MCF 10A (cell line): ENCODE measurements around the gene GAN. TPM values are rescaled to one million over a fixed set of nuclear protein-coding genes. Genes with fewer than 3 reads are reported as not detected.
A peak's percentile ranks its signal among the peaks of the same experiment; 100 is the strongest.

Experiments
- BruUV-seq: library from RNA; stranded (reverse); fragments of 400-500 nt; replicated peaks from 2 replicates; lab custom pipeline; 2021; lab: Mats Ljungman, UMichigan
- CTCF ChIA-PET: fragments of 300-600 bp; sonication (Branson Sonifier 250); formaldehyde crosslinking; extraction: SDS; loops from one replicate; lab custom pipeline; 2021; ENCODE audit warnings: antibody characterized with exemption, inconsistent platforms; lab: Yijun Ruan, JAX
- POLR2A ChIA-PET: fragments of 300-600, 350-650 bp; sonication (Branson Sonifier 250); formaldehyde crosslinking; extraction: SDS; loops from one replicate; lab custom pipeline; 2020; ENCODE audit warnings: antibody characterized with exemption, inconsistent platforms; lab: Yijun Ruan, JAX
- DNase-seq: peaks from one replicate; pipeline ENCODE4 v3.0.0-alpha.2; 2018; ENCODE audit not compliant: unreplicated experiment
- H3K27ac Mint-ChIP-seq: one replicate; pipeline ENCODE4 v1.8.0; 2022; ENCODE audit warnings: mild to moderate bottlenecking, low read depth, mixed read lengths; ENCODE audit not compliant: unreplicated experiment
- H3K27me3 Mint-ChIP-seq: one replicate; pipeline ENCODE4 v1.8.0; 2022; ENCODE audit warnings: mixed read lengths; ENCODE audit not compliant: insufficient read depth, unreplicated experiment
- H3K36me3 Mint-ChIP-seq: one replicate; pipeline ENCODE4 v1.8.0; 2022; ENCODE audit warnings: mild to moderate bottlenecking, moderate library complexity, mixed read lengths; ENCODE audit not compliant: insufficient read depth, unreplicated experiment
- H3K4me1 Mint-ChIP-seq: one replicate; pipeline ENCODE4 v1.8.0; 2022; ENCODE audit warnings: mixed read lengths; ENCODE audit not compliant: insufficient read depth, unreplicated experiment
- H3K4me3 Mint-ChIP-seq: one replicate; pipeline ENCODE4 v1.8.0; 2022; ENCODE audit warnings: mild to moderate bottlenecking, moderate library complexity, mixed read lengths; ENCODE audit not compliant: unreplicated experiment
- H3K9me3 Mint-ChIP-seq: one replicate; pipeline ENCODE4 v1.8.0; 2022; ENCODE audit warnings: mixed read lengths; ENCODE audit not compliant: unreplicated experiment
- CTCF ChIP-seq: fragments of 200-600 bp; IDR thresholded peaks from one replicate; pipeline ENCODE4 v1.8.0; 2022; ENCODE audit warnings: antibody characterized with exemption, mild to moderate bottlenecking; ENCODE audit not compliant: unreplicated experiment
- intact Hi-C: fragments of 100-400 bp; cut with micrococcal nuclease; formaldehyde crosslinking; loops from 2 replicates; pipeline ENCODE4 v1.14.1; 2022
- total RNA-seq: library from RNA; stranded (reverse); gene quantifications from 2 replicates; pipeline ENCODE4 v1.2.3, GENCODE V29; 2022

GAN gene
- total RNA-seq, 1 experiment from 2014 or later: 12.4 TPM

- Mint-ChIP-seq H3K36me3 (peaks cover 74% of the 10 kb centered on the region), H3K27ac (no peak overlapping the region), H3K27me3 (no peaks in the 10 kb centered on the region), H3K4me1 (no peaks in the 10 kb centered on the region), H3K4me3 (no peak overlapping the region), H3K9me3 (no peaks in the 10 kb centered on the region)
- intact Hi-C loops: loop anchor here (1.0 to 10.0 kb wide), 5 partner anchors 103 to 508 kb away; no protein-coding TSS in a partner anchor
- DNase-seq: peak; percentile 60
- ChIA-PET POLR2A (interaction anchor here (1.4 kb wide), 1 partner anchor 52 kb away, joined by 3 read pairs; the partner anchor contains the start of gene GAN), CTCF (interaction anchor here (0.6 to 2.8 kb wide), 34 partner anchors 8 to 1988 kb away, joined by 3 to 16 read pairs (median 4); no protein-coding TSS in a partner anchor)
- no TSS peak for BruUV-seq
- TF ChIP-seq CTCF: peak; percentile 57
Measured at GRCh38 chr16:81366316-81366932, 51.7 kb downstream of the GAN start.

GRCh38 chr16:81367821-81368220 lies 53.1 kb downstream of the GAN start:
- H3K9me3 Mint-ChIP-seq: no peaks in the 10 kb centered on the region
- H3K27me3 Mint-ChIP-seq: no peaks in the 10 kb centered on the region
- H3K4me3 Mint-ChIP-seq: no peak overlapping the region
- no peak overlapping the region for H3K27ac Mint-ChIP-seq
- TF ChIP-seq CTCF: no peak
- no peaks in the 10 kb centered on the region for H3K4me1 Mint-ChIP-seq
- DNase-seq: no peak
- ChIA-PET CTCF (interaction anchor here (0.5 to 2.8 kb wide), 14 partner anchors 9 to 1037 kb away, joined by 3 to 10 read pairs (median 4); no protein-coding TSS in a partner anchor), POLR2A (no interaction called here)
- peaks cover 72% of the 10 kb centered on the region for H3K36me3 Mint-ChIP-seq
- BruUV-seq: no TSS peak
- intact Hi-C loops: loop anchor here (10.0 kb wide), 2 partner anchors 163 to 507 kb away; no protein-coding TSS in a partner anchor

DNA sequence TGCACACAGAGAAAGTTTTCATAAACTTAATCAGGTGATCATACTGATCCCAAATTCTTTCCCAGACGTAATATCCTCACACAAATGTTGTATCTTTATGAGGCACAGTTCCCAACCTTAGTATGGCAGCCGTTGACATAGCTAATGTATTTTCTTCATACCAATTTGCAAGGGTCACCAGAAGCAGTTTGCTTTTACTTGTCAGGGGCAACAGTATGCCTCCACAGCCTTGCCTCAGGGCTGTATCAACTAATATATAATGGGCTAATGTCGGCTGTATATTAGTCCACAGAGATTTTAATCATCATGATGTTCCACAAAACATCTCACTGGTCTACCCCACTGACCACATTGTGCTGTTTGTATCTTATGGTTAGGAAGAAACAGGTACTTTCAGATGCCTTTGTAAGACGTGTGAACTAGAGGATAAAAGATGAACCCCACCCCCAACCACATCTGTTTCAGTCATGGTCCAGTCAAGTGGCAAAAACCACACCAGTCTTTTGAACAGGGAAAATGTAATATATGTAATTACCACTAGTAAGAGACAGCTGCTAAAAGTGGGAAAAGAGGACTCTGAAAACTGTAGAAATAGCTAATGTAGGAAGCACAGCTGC lies 55.2 kb downstream of the GAN start:
- ChIA-PET POLR2A (no interaction called here), CTCF (interaction anchor here (0.6 to 1.2 kb wide), 10 partner anchors 43 to 524 kb away, joined by 3 to 4 read pairs (median 3); no protein-coding TSS in a partner anchor)
- no peak for TF ChIP-seq CTCF
- H3K4me3 Mint-ChIP-seq: no peak overlapping the region
- H3K27ac Mint-ChIP-seq: no peak overlapping the region
- no peak for DNase-seq
- intact Hi-C loops: loop anchor here (10.0 kb wide), 2 partner anchors 165 to 505 kb away; no protein-coding TSS in a partner anchor
- H3K9me3 Mint-ChIP-seq: no peaks in the 10 kb centered on the region
- H3K4me1 Mint-ChIP-seq: no peaks in the 10 kb centered on the region
- peaks cover 70% of the 10 kb centered on the region for H3K36me3 Mint-ChIP-seq
- no peaks in the 10 kb centered on the region for H3K27me3 Mint-ChIP-seq
- no TSS peak for BruUV-seq

DNA sequence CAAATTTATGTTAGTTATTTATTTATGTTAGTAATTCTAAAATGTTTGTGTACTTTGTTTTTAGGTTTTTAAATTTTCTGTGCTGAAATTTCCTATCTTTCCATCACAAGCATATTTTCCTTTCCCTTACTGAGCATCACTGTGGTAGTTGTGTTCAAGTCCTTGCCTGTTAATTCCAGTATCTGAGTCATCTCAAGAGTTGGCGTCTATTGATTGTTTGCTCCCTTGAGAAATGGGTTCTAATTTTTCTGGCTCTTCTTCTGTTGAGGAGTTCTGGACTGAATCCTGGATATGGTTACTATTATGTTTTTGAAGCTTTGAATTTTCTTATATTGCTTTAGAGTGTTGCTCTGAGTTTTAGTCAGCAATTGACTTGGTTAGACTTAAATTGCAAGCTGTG lies 56.3 kb downstream of the GAN start:
- H3K27ac Mint-ChIP-seq: no peak overlapping the region
- BruUV-seq: no TSS peak
- ChIA-PET POLR2A (no interaction called here), CTCF (interaction anchor here (0.6 to 2.2 kb wide), 6 partner anchors 11 to 366 kb away, joined by 3 to 8 read pairs (median 4); no protein-coding TSS in a partner anchor)
- DNase-seq: no peak
- H3K9me3 Mint-ChIP-seq: no peaks in the 10 kb centered on the region
- H3K27me3 Mint-ChIP-seq: no peaks in the 10 kb centered on the region
- no peaks in the 10 kb centered on the region for H3K4me1 Mint-ChIP-seq
- intact Hi-C loops: no loop called here
- no peak for TF ChIP-seq CTCF
- no peak overlapping the region for H3K4me3 Mint-ChIP-seq
- peaks cover 74% of the 10 kb centered on the region for H3K36me3 Mint-ChIP-seq
